B cell (primary cell): ENCODE data around the gene ABHD16A. TPM values are rescaled to one million over a fixed set of nuclear protein-coding genes. Genes with fewer than 3 reads are reported as not detected.

ENCODE experiments used
- ATAC-seq: fragments of 200-7000 bp; cut with Tn5 transposase; one replicate; pipeline ENCODE4 v1.10.0; 2021; ENCODE audit warnings: low read depth, mild to moderate bottlenecking, moderate number of reproducible peaks, moderate library complexity
- CTCF ChIA-PET: fragments of 350-600 bp; sonication (Branson Sonifier 250); formaldehyde crosslinking; loops from one replicate; lab custom pipeline; 2021; ENCODE audit warnings: antibody characterized with exemption, inconsistent platforms; lab: Charles Lee
- POLR2A ChIA-PET: fragments of 350-600 bp; sonication (Branson Sonifier 250); formaldehyde crosslinking; loops from one replicate; lab custom pipeline; 2021; ENCODE audit warnings: antibody characterized with exemption; lab: Charles Lee
- DNase-seq: peaks from one replicate; pipeline ENCODE4 v3.0.0; 2013
- H2AFZ ChIP-seq: 2 replicates; pipeline ENCODE4 v1.6.1; 2012; ENCODE audit warnings: mild to moderate bottlenecking, low read depth, low read length; ENCODE audit not compliant: insufficient read depth, poor library complexity, severe bottlenecking
- H3K27ac ChIP-seq, 2 donors: 1 replicate in 1 of 2; 2 replicates in 1 of 2; pipeline ENCODE4 v1.5.1; 2012 to 2013; ENCODE audit warnings: low read length in 2 of 2, mild to moderate bottlenecking in 2 of 2, moderate library complexity in 1 of 2
- H3K27me3 ChIP-seq, 4 experiments: fragments of 200-600 bp in 1 of 4; sonication (generic) in 1 of 4; replicated peaks in 1 of 4; 1 replicate in 2 of 4; 2 replicates in 2 of 4; pipeline versions ENCODE4 v1.6.1 to v1.7.0; 2013 to 2016; ENCODE audit warnings: low read length in 3 of 4, mild to moderate bottlenecking in 2 of 4, mixed read lengths in 1 of 4, moderate library complexity in 1 of 4; ENCODE audit not compliant: insufficient read depth in 4 of 4, control insufficient read depth in 3 of 4; ENCODE audit errors: control extremely low read depth in 1 of 4
- H3K36me3 ChIP-seq, 2 experiments: replicated peaks in 1 of 2; 1 replicate in 1 of 2; 2 replicates in 1 of 2; pipeline versions ENCODE4 v1.6.1 to v1.7.1; 2013; ENCODE audit warnings: low read length in 1 of 2; ENCODE audit not compliant: insufficient read depth in 2 of 2, control insufficient read depth in 1 of 2; ENCODE audit errors: control extremely low read depth in 1 of 2, extremely low read depth in 1 of 2
- H3K4me1 ChIP-seq, 2 donors: fragments of 200-600 bp in 1 of 2; sonication (generic) in 1 of 2; 1 replicate in 1 of 2; 2 replicates in 1 of 2; pipeline versions ENCODE4 v1.5.1 to v1.6.1; 2013 to 2017; ENCODE audit warnings: low read length in 2 of 2; ENCODE audit not compliant: control insufficient read depth in 2 of 2, insufficient read depth in 2 of 2
- H3K4me2 ChIP-seq: replicated peaks from 2 replicates; pipeline ENCODE3; 2012; ENCODE audit warnings: mild to moderate bottlenecking, low read depth, low read length; ENCODE audit not compliant: poor library complexity, severe bottlenecking
- H3K4me3 ChIP-seq, 5 experiments: fragments of 200-600 bp in 1 of 5; sonication (generic) in 1 of 5; 1 replicate in 3 of 5; 2 replicates in 2 of 5; pipeline versions ENCODE4 v1.5.1 to v1.7.0; 2011 to 2016; ENCODE audit warnings: low read length in 4 of 5, mild to moderate bottlenecking in 4 of 5, low read depth in 2 of 5, control low read depth in 1 of 5, moderate library complexity in 1 of 5; ENCODE audit not compliant: insufficient read depth in 1 of 5; ENCODE audit errors: control extremely low read depth in 1 of 5, extremely low read depth in 1 of 5
- H3K79me2 ChIP-seq: fragments of 200-600 bp; sonication (generic); one replicate; pipeline ENCODE4 v1.6.0; 2016; ENCODE audit warnings: low read length; ENCODE audit not compliant: control insufficient read depth, insufficient read depth
- H3K9ac ChIP-seq: fragments of 200-600 bp; sonication (generic); 2 replicates; pipeline ENCODE4 v1.6.1; 2017; ENCODE audit warnings: mild to moderate bottlenecking, low read length, moderate library complexity
- H3K9me3 ChIP-seq, 3 donors: one replicate each; pipeline versions ENCODE4 v1.6.1 to v1.7.1; 2013; ENCODE audit warnings: low read length in 2 of 3; ENCODE audit not compliant: control insufficient read depth in 2 of 3, insufficient read depth in 1 of 3; ENCODE audit errors: control extremely low read depth in 1 of 3
- H4K20me1 ChIP-seq: 2 replicates; pipeline ENCODE4 v1.6.0; 2012; ENCODE audit warnings: mild to moderate bottlenecking, low read length; ENCODE audit not compliant: insufficient read depth, control insufficient read depth, poor library complexity, severe bottlenecking
- H3K27ac Mint-ChIP-seq: one replicate; pipeline ENCODE4 v1.8.0; 2021; ENCODE audit warnings: mixed read lengths
- H3K27me3 Mint-ChIP-seq: one replicate; pipeline ENCODE4 v1.8.0; 2021; ENCODE audit warnings: mixed read lengths
- H3K4me1 Mint-ChIP-seq: one replicate; pipeline ENCODE4 v1.8.0; 2021; ENCODE audit warnings: mixed read lengths
- H3K4me3 Mint-ChIP-seq: one replicate; pipeline ENCODE4 v1.8.0; 2021; ENCODE audit warnings: mixed read lengths
- H3K9me3 Mint-ChIP-seq: one replicate; pipeline ENCODE4 v1.8.0; 2022; ENCODE audit warnings: mixed read lengths; ENCODE audit not compliant: insufficient read depth
- CTCF ChIP-seq: fragments of 200-600 bp; IDR thresholded peaks from one replicate; pipeline ENCODE4 v1.8.0; 2022; ENCODE audit warnings: antibody characterized with exemption, mild to moderate bottlenecking
- EZH2 ChIP-seq: IDR thresholded peaks from 2 replicates; pipeline ENCODE4 v1.6.1; 2012; ENCODE audit warnings: borderline replicate concordance, low read depth, mild to moderate bottlenecking, moderate library complexity, low read length; ENCODE audit not compliant: insufficient read depth, poor library complexity, severe bottlenecking
- WGBS: methylation state at CpG from one replicate; pipeline ENCODE4 v1.1.5; 2013; ENCODE audit warnings: missing lambda C conversion rate; ENCODE audit not compliant: insufficient coverage; 5-methylcytosine and 5-hydroxymethylcytosine counted together
- intact Hi-C: fragments of 100-400 bp; cut with micrococcal nuclease; formaldehyde crosslinking; loops from one replicate; pipeline ENCODE4 v1.10.0; 2022
- polyA plus RNA-seq: library from polyadenylated mRNA; depleted of rRNA; stranded (reverse); fragments of >200 nt; gene quantifications from 2 replicates; pipeline ENCODE4 v1.2.3, GENCODE V29; 2012
- total RNA-seq, 2 donors: library from RNA; stranded (reverse); fragments of 120-200 nt in 1 of 2; gene quantifications; 1 replicate in 1 of 2; 2 replicates in 1 of 2; pipeline versions ENCODE4 v1.2.3 to v1.2.4, GENCODE V29; 2013 to 2022

The ABHD16A gene
- total and polyA plus RNA-seq, 2 donors (not counting 1 experiment from before 2014, with no cell fraction given), result 78.3 to 97.5 TPM

GRCh38 chr6:31734821-31735406 lies 31.8 kb upstream of the ABHD16A start:
- peaks cover 42% of the 10 kb centered on the region for H3K79me2 ChIP-seq
- TF ChIP-seq CTCF (no peak), EZH2 (no peak)
- H3K9me3 ChIP-seq, result no peaks in the 10 kb centered on the region
- H3K4me1 ChIP-seq, result peaks cover 50 to 58% of the 10 kb centered on the region in 2 donors
- H4K20me1 ChIP-seq, result peaks cover 15% of the 10 kb centered on the region
- H3K4me1 Mint-ChIP-seq, result peaks cover 80% of the 10 kb centered on the region
- H3K4me3 ChIP-seq, result peak overlapping the region; percentile 73 to 99 (median 87)
- peak overlapping the region; percentile 91 for H3K27ac Mint-ChIP-seq
- H3K4me2 ChIP-seq, result peak overlapping the region; percentile 82
- H3K4me3 Mint-ChIP-seq, result peak overlapping the region; percentile 100
- peak overlapping the region; percentile 81 to 96 for H3K27ac ChIP-seq
- H3K9ac ChIP-seq, result peak overlapping the region; percentile 91
- peak; percentile 50 for DNase-seq
- intact Hi-C loops, result loop anchor here (5.0 to 10.0 kb wide), 5 partner anchors 68 to 460 kb away; partner anchors contain the start of genes CSNK2B, DDX39B, DXO and EHMT2
- H3K27me3 Mint-ChIP-seq, result no peaks in the 10 kb centered on the region
- ChIA-PET POLR2A (interaction anchor here (0.5 to 2.2 kb wide), 11 partner anchors 31 to 1886 kb away, joined by 3 to 9 read pairs (median 5); partner anchors contain the start of genes ABHD16A, BAG6, HSPA1A and HSPA1L), CTCF (interaction anchor here (0.9 to 7.8 kb wide), 5 partner anchors 6 to 218 kb away, joined by 3 to 90 read pairs (median 46); partner anchors contain the start of gene DDAH2)
- H3K9me3 Mint-ChIP-seq, result no peaks in the 10 kb centered on the region
- WGBS, result 1% methylated on average over 11 of the region's 18 CpGs
- no peaks in the 10 kb centered on the region for H3K27me3 ChIP-seq
- ATAC-seq, result peak; percentile 26
- peak overlapping the region; percentile 63 for H2AFZ ChIP-seq
- H3K36me3 ChIP-seq, result peaks cover 4 to 39% of the 10 kb centered on the region in 2 experiments
